SW480 (cell line): ENCODE data around the gene TCF4.

ENCODE experiments used
- DNase-seq: peaks from one replicate; pipeline ENCODE4 v3.0.0-alpha.2; 2016; ENCODE audit warnings: low spot score

TCF4 gene

DNA sequence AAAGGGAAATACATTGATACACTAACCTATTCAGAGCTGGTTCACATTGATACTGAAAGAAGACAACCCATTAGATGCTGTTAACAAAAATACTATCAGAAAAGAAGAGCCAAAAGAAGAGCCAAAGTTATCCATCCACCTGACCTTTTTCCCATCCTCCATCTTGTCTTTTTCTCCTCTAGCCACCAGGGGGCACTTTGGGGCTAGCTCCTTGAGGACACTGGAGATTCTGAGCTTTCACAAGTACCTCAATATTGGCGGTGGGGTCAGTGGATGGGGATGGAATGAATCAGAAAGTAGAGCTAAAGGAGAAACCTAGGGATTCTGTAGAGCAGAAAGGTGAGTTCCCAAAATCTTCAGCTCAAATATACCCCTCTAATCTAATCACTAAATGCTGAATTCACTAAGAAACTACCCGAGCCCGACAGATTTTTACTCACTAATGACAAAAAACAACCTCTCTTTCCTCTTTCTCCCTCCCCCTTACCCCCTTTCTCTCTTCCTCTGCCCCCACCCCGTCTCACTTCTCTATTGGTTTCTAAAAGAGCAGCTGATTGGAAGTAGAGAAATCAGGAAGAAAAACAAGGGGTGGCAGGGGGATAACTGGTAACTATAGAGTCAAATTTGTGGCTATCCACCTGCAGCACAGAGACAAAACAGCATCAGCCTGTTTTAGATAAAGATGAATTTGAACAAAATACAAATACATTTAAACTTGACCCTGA, 203.3 kb downstream of the TCF4 start:
- no peak for DNase-seq

GRCh38 chr18:55384115-55384514, 203.9 kb downstream of the TCF4 start:
- DNase-seq: no peak

- no peak for DNase-seq
These were observed 205.7 kb downstream of the TCF4 start for GRCh38 chr18:55382277-55382805.

DNA sequence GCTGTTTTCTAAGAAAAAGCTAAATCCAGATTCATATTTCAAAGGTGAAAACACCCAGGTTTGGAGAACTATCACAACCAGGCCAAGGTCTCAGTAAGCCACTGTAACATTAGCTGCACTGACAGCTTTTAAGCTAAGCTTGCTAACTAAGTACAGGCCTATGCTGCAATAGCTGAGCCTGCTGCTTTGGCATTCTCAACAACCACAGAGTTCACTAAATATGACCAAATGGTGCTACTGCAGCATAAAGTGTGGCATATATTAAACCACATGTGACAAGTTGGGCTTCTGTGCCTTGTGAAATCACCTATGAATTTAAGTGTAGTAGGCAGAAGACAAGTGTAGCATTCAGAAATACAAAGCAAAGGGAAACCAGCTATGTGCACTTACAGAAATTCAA, 206.7 kb downstream of the TCF4 start:
- no peak for DNase-seq

GRCh38 chr18:55380589-55380988, 207.4 kb downstream of the TCF4 start:
- DNase-seq: no peak

DNA sequence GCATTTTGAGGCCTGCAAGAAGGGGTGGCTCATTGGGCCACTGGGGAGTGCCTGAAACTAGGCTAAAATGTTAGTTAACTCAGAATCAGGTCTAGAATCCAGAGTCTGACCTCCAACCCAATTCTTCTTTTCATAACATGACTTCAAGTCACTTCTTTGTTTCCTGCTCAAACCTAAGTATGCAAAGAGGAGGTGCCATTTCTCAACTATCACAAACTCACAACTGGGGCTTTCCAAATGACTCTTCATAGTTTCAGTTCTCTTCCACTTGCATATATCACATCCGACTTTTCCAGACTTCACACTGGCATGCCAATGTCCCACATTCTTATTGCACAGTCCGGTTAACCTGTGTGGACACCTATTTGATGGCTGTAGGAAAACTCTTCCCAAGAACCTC, 211.6 kb downstream of the TCF4 start:
- DNase-seq: no peak

GRCh38 chr18:55375930-55376329, 212.1 kb downstream of the TCF4 start:
- DNase-seq: no peak

GRCh38 chr18:55374741-55375140, 213.3 kb downstream of the TCF4 start:
- DNase-seq: no peak

DNA sequence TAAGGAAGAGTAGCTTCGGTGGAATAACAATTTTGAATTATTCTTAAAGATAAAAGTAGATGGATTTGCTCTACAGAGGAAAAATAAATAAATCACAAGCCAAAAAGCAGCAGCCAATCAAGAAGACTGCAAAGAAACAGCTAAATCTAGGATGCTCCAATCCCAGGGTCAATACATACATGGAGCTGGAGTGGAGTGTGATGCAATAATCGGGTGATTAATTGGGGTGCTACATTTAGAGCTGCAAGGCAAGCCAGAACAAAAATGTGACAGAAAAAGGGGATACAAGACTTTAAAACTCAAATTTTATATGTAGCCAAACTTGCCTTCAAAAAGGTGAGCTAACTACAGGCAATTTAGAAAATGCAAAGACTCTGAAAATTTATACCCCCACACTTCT, 215.8 kb downstream of the TCF4 start:
- DNase-seq: no peak

DNA sequence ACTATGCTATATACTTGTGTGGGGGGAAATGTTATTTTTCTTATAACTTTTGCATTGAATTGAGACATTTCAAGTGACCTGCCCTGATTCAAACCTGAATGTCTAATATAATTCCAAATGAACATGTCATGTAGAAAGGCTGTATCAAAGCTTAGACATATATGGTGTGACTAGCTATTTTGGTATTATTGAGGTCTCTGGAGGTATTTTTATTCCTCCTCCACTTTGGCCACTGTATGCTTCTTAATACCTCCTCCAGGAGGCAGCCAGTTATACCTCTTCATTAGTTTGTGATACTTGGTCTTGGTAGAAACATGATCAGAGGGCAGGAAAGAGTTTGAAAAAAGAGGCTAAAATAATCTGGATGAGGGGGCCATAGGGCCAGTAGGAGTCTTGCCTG, 217.1 kb downstream of the TCF4 start:
- DNase-seq: no peak

- DNase-seq: no peak
These were observed 218.6 kb downstream of the TCF4 start for GRCh38 chr18:55369346-55369745.

- no peak for DNase-seq
These were observed 222.7 kb downstream of the TCF4 start for GRCh38 chr18:55365342-55365741.

DNA sequence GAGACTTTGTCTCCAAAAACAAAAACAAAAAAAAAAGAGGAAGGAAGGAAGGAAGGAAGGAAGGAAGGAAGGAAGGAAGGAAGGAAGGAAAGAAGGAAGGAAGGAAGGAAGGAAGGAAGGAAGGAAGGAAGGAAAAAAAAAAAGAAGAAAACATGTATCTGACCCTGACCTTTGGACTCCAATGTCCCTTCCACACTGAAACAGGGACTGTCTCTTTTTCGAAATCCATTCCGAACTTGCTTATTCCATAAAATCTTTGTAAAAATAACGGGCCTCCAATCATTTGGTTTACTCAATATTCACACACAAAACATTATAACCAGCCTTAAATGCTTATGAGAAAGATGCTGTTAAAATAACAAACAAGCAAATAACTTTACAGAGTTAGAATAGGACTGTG, 225.7 kb downstream of the TCF4 start:
- DNase-seq: no peak

- DNase-seq: no peak
These were observed 226.3 kb downstream of the TCF4 start for GRCh38 chr18:55361492-55362250.

- DNase-seq: no peak
These were observed 227.9 kb downstream of the TCF4 start for GRCh38 chr18:55360061-55360460.

- DNase-seq: no peak
These were observed 231.2 kb downstream of the TCF4 start for GRCh38 chr18:55356815-55357214.

DNA sequence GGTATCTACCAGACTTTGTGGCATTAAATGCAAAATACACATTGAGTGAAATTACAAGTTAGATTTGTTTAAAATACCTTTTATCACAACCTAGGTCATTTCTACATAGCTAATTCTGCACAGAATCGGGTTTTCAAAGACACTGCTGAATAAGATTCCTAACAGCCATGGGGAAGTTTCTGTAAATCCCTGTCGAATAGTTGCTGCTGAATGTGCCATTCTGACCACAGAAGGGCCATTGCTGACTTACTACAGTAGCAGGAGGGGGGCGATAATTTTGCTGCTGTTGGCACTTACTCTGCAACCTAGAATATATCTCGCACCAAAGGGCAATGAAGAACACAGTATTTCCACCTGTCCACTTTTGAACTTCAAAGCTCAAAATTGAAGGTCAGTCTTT, 232.8 kb downstream of the TCF4 start:
- DNase-seq: no peak

DNA sequence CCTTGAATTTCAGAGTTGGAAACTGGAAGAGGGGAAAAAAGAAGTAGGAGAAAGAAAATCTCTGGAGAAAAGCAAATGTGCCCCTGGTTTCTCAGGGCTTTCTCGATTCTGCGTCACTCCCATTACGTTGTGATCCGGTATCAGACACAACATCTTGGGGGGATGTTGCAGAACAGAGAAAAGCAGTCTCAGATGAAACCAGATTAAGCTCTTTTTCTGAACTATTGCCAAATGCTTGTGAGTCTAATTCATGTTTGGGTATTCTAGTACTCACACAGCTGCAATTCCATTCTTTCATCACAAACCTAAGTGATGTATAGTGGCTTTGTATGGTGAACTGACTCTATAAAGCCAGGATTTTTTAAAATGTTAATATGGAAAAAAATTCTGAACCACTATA, 233.2 kb downstream of the TCF4 start:
- no peak for DNase-seq

- no peak for DNase-seq
These were observed 234.2 kb downstream of the TCF4 start for GRCh38 chr18:55353806-55354205.

DNA sequence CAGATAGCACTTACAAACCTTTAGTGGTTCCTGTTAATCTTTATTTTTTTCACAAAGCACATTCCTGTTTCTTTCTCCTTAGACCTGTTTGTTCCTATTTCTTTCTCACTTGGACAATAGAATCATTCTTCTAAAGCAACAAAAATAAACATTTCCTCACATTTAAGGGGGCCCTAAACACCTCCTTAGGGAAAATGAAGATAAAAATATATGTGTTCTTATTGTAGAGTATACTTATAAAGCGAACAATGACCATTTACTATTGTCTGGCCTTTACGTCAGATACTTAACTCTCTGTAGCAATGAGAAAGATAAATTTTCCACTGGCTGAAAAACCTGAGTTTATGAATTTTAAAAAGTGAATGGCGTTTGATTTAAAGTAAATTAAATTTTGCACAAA, 234.6 kb downstream of the TCF4 start:
- DNase-seq: no peak

- no peak for DNase-seq
These were observed 235.8 kb downstream of the TCF4 start for GRCh38 chr18:55351980-55352714.

DNA sequence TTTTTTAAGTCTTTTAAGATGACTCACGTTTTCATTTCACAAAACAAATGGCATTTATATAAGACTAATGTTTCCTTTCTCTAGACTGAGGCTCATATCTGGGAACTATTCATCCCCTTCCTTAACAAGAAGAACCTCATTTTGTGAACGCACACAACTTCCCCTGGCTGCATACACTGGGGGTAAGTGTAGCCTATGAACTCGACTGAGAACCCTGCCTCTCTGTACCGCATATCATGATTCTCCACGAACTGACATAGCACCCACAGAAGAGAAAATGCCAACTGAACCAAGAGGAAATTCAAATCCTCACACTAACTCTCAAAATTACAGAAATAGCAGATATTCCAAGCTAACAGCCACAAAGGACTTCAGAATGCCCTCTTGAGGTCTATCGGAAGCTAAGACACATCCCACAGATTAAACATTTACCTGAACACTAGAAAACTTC, 236.7 kb downstream of the TCF4 start:
- no peak for DNase-seq

- DNase-seq: no peak
These were observed 238.3 kb downstream of the TCF4 start for GRCh38 chr18:55349685-55350084.
